ENCODE results near the gene CLDN14. TPM values are rescaled to one million over a fixed set of nuclear protein-coding genes. Genes with fewer than 3 reads are reported as not detected.

Gene CLDN14
- total RNA-seq, 2 experiments from 2014 or later: not detected

DNA sequence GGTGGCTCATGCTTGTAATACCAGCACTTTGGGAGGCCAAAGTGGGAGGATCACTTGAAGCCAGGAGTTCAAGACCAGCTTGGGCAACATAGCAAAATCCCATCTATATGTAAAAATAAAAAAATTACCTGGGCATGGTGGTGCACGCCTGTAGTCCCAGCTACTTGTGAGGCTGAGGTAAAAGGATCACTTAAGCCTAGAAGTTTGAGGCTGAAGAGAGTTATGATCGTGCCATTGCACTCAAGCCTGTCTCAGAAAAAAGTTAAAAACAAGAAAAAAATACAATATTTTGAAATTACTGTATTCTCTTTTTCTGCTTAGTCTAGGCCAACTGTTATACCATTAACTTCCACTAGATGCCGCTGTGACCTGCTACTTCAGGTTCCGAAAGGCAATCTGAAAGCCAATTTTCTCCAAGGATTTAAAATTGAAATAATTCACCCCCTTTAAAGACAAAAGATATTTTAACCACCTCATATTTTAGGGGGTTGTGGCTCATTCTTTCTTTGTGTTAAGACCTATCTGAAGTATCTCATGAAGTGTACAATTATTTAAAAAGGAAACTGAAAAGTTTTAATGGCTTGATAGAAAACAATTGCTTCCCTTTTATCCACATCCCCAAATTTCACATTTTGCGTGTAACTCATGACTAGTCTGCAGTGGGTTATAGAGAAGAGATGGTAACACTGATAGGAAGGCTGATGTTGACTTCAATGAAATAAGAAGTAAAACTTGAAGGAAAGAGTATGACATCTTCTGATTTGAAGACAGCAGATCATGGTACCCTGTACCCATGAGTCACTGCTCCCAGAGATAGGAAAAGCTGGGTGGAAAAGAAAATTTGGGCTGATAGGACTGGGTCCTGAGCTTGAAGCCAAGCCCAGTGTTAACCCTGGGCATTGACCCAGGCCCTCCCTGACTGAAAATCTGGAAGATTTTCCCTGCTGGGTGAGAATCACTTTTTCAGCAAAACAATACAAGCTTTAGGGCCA is 24.4 kb upstream of the CLDN14 start:
- CTCF ChIA-PET: interaction anchor here (0.6 to 1.2 kb wide), 3 partner anchors 49 to 308 kb away, joined by 3 to 4 read pairs (median 3); no protein-coding TSS in a partner anchor
- POLR2A ChIA-PET: no interaction called here

DNA sequence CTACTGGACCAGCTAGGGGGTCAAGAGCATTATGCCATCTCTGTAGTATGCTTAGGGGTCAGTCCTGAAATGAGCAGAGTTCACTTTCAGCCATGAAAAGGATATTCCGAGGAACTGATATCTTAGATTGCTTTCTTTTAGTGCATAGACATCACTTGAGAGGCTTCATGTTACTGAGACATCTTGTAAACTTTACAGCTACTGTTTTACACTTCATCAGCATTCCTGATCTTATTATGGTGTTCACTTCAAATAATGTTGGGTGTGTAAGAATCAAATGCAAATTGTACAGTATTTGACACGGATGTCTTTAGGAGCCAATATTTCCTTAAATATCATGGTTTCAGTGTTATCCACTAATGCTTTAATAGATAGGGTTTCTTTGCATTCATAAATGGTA is 22.4 kb upstream of the CLDN14 start:
- ChIA-PET CTCF (no interaction called here), POLR2A (no interaction called here)

DNA sequence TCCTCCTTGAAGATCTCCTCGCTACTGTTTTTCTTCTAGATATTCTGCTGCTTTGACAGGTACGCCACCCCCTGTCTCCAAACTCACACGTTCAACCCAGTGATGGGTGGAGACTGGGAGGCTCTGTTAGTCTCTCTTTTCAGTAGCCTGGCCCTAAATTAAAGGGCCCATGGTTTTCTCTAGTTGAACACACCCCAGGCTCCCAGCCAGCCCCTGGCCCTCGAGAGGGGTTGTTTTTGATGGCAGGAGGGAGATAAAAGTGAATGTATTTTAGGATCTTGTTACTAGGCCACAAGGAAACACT is 21.6 kb upstream of the CLDN14 start:
- ChIA-PET CTCF (no interaction called here), POLR2A (no interaction called here)

DNA sequence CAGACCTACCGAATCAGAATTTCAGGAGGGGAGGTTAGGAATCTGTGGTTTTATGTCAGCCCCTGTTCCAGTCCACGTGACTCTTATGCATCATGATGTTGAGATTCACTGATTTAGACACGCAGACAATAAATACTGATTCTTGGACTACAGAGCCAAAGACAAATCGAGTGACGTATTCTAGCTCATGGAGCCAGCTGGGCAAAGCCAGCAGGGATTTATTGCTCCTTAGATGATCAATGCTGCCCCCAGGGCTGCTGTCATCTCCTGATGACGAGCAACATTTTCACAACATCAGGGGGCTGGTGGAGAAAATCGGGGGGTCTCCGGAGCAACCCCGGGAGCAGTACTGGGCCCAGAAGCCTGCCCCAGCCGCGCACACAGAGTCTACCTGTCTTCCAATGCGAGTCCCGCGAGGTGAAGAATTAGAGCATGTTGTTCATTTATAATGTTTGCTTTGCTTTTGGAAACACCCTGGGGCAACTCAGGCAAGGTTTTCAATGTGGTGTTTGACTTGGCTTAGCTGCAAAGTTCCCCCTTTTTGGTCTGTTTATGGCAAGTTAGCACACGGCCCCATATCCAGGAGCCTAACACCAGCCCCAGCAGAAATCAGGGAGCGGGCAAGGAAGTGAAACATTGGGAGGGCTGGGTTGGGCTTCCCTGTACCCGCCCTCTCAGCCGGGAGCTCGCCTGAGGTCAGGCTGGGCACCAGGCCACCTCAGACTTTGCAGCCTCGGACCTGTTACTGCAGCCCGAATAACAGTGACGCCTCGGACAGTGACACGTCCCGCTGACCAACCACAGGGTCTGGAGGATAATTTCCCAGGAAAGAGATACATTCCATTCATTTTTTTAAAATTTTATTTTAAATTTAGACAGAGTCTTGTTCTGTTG is 19.9 kb upstream of the CLDN14 start:
- ChIA-PET CTCF (no interaction called here), POLR2A (no interaction called here)

DNA sequence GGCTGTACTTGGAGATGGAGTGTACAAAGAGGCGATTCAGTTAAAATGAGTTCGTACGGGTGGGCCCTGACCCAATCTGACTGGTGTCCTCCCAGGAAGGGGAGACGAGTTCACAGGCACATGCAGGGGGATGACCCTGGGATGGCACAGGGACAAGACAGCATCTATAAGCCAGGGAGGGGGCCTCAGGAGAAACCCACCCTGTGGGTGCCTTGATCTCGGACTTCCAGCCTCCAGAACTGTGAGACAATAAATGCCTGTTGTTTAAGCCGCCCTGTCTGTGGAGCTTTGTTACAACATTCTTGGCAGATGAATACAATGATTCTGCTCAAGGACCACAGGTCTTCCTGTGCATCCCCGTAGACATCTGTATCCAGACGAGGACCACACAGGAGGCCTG is 14.6 kb upstream of the CLDN14 start:
- ChIA-PET CTCF (no interaction called here), POLR2A (no interaction called here)

DNA sequence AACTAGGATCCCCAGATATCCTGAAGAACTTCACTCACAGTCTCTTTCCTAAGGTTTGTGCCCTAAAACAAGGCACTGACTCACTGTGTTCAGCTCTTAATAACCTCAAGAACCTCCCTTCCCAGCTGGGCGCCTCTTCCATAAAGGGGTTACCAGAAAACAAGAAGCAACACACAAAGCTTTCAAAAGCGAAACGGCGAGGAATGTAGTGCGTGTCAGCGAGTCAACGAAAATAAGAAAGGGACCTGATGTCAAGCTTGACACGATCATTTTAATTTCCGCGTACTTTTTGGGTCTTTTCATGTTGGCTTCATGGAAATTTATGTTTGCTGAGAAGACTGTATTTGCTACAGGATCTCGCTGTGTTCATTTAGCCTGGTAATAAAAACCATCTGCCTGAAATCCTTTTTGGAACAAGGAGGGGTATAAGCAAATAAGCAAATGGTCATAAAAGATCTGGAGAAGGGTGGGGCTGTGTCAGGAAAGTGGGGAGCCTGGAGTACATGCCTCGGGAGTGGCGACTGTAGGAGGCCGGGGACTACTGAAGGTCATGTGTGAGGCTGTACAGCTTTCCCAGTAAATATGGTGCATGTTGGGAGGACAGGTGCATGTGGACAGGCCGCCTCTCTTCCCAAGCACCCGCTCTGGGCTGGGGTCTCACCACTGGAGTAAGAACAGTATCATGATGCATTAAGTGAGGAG is 11.4 kb upstream of the CLDN14 start:
- POLR2A ChIA-PET: no interaction called here
- CTCF ChIA-PET: no interaction called here

DNA sequence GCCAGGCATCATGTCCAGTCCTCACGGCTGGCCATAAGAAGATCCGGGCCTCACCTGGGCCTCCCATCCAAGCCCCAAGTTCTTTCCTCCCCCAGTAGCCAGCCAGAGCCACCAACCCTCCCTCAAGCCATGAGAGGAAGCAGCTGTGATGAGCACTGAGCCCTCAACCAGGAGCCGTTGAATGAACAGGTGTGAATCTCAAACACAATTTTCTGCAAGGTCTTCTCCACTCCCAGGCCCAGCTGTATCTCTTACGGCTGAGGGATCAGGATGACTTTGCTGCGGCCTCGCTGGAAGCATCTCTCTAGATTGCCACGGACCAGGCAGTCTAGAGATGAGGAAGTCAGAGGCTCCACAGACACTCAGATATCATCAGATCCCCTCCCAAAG is 9.8 kb upstream of the CLDN14 start:
- ChIA-PET CTCF (no interaction called here), POLR2A (no interaction called here)

DNA sequence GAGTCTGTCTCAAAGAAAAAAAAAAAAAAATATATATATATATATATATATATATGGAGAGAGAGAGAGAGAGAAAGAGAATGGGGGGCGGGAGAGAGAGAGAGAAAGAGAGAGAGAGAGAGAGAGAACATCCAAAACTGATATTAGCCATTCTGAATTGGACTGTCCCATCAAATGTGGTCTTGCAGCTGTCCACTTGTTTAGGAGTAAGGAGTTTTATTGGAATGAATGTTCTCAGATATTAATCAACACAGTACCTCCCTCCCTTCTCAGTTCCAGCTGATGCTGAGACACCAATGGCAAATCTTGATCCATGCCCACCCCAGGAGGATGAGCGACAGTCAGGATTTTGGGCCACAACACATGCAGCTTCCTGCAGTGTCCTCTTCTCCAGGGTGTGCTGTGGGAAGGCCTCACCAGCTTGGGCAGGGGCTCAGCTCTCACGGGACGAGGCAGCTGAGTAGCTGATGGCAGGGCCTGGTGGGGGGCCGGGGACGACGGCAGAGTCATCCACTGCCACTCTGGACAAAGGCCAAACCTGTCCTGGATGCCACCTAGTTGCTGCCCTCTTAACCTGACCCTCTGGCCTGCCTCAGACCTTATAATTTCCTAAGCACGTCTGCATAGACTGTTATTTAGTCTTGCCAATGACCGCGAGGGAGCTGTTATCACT is 9.3 kb upstream of the CLDN14 start:
- CTCF ChIA-PET: no interaction called here
- POLR2A ChIA-PET: no interaction called here

DNA sequence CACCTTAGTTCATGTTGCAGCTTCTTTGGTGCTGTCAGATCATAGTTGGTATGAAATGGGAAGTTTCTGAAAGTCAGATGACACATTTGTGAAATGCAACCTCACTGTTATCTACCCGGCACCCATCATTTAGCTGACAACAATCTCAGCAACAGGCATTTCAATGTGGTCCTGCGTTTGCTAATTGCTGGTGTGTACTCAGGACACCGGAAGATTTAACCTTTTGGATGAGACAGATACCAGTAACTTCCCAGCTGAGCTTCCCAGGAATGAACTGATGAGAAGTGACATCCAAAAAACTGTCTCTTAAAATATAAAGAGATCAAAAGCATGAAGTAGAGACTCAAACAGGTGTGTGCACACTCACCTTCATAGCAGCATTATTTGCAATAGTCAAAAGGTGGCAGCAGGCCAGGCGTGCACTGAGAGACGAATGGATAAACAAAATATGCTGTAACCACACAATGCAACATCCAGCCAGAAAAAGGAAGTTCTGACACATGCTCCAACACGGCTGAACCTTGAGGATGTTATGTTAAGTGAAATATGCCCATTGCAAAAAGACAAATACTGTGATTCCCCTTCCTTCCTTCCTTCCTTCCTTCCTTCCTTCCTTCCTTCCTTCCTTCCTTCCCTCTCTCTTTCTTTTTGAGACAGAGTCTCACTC is 7.9 kb upstream of the CLDN14 start:
- POLR2A ChIA-PET: no interaction called here
- CTCF ChIA-PET: no interaction called here

DNA sequence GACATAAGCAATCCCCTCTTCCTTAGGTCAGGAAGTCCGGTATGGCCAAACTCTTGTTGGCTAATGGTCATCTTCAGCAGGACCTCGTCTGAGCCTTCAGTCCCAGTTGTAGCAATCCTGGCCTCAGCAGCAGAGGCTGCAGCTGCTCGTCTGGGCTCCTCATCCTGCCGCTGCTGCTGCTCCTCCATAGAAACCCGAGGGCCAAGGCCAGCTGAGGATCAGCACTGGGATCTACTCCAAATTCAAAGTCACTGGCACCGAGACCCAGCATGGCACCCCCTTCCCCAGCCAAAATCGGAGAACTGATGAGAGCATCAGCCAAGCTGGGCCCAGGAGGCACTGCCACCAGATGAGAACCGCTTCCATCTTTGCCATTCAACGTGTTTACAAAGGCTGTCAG is 6.3 kb upstream of the CLDN14 start:
- ChIA-PET CTCF (no interaction called here), POLR2A (no interaction called here)

DNA sequence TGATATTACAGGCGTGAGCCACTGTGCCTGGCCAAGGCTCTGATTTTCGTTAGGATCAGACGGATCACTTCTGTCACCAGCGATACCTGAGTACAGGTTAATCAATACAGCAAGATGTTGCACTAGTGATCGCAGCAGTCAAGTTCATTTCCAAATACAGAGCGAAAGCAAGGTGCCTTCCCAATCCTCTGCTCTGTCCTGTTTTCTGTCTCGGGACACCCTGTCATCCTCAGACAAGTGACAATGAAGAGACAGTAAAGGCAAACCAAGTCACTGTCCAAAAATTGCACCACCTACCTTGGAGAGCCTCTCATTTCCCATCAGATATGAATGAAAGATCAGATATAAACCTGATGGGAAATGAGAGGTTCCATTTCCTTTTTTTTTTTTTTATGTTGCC is 5.6 kb upstream of the CLDN14 start:
- CTCF ChIA-PET: no interaction called here
- POLR2A ChIA-PET: no interaction called here

DNA sequence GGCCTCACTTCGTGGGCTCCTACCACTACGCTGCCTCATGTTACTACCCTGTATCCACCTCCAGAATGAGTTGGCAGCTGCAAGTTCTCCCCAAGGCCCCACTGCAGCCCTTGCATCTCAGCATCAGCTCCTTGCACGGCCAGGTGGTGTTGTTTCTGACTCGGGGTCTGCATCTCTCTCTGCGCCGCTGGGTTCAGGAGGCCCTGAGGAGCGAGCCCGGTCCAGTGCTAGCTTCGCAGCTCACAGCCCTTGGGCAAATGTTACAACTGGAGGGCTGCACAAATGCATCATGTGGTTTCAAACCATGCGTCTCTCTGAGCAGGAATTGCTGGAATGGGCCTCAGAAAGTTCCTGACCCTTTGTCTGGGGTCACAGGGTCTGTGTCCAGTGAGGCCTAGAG is 3.2 kb upstream of the CLDN14 start:
- ChIA-PET CTCF (no interaction called here), POLR2A (no interaction called here)

DNA sequence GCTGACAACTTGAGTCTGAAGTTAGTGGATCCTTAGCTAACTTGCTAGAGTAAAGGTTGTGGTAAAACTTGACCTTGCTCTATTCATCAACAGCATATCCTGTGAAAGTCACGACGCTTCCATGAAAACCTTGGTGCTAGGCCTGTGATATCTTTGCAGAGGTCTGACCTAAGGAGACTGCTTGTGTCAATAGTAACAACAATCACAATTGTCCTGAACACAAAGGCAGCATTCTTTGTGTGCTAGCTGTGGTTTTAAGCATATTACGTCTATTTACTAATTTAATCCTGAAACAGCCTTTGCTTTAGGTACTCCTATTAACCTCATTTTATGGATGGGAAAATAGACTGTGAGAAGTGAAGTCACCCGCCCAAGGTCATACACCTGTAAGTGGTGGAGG is 2.8 kb upstream of the CLDN14 start:
- ChIA-PET CTCF (no interaction called here), POLR2A (no interaction called here)

DNA sequence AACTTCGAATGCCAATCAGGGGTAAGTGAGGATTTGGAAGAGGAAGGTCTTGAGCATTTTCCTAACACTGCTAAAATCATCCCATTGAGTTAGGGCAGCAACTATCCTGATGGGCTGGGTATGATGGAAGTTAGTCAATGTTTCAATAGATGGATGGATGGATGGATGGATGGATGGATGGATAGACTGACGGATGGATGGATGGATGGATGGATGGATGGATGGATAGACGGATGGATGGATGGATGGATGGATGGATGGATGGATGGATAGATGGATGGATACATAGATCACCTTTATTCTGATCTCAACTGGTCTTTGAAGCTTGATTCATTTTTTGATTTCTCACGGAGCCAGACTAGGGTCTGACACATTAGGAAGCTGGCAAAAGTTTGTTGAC is 2.3 kb upstream of the CLDN14 start:
- ChIA-PET CTCF (no interaction called here), POLR2A (no interaction called here)

DNA sequence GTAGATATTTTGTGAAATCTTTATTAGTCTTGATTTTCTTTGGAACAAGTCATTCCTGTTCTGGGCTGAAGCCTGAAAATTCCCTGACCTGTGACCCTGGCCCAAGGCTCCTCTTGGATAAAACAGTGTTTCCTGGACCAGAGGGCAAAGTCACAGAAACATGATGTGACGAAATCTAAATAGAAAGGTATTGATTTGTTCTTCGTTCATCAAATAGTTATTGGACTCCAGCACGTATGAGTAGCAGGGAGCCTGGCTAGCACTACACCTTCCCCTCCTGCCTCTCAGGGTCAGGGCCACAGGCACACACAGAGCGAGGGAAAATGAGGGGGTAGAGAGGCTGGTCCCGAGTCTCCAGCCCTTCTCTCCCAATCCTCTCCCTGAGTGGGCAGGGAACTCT is 1.7 kb upstream of the CLDN14 start:
- POLR2A ChIA-PET: no interaction called here

DNA sequence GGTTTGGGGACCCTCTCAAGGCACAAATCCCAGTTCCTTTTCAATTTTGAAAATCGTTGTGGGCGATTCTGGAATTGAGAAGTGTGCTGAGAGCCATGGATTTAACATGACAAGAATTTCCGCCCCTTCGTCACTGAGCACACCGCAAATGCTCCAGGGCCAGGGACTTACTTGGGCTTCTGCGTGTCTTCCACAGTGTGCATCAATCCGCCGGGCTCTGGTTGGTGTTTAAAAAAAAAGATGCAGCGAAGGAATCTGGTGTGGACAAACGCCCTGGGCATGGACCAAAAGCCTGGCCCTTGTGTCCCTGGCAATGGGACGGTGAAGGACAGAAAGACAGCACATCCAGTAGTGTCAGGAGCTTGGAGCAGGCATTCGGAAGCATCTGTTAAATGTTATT is 696 bp upstream of the CLDN14 start:
- ChIA-PET CTCF (no interaction called here), POLR2A (no interaction called here)

More for the DNA sequence above, 1.7 kb upstream of the CLDN14 start:
- CTCF ChIA-PET: no interaction called here

DNA sequence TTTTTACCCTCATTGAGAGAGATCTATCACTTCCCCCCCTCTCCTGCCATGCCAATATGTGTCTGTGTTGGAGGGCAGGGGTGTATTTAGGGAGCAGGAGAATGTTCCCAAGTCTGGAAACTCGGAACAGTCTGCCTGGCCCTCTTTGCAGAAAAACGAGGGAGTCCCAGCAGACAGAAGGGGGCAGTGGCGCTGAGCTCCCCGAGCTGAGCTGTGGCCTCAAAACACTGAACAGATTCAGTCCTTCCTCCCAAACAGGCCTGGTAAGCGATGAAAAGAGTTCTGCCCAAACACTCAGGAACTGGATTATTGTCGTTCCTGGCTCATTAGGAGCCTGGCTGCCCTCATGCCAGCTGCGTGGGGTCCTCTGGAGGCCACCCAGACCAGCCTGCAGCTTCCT is 981 bp downstream of the CLDN14 start:
- CTCF ChIA-PET: no interaction called here
- POLR2A ChIA-PET: no interaction called here

DNA sequence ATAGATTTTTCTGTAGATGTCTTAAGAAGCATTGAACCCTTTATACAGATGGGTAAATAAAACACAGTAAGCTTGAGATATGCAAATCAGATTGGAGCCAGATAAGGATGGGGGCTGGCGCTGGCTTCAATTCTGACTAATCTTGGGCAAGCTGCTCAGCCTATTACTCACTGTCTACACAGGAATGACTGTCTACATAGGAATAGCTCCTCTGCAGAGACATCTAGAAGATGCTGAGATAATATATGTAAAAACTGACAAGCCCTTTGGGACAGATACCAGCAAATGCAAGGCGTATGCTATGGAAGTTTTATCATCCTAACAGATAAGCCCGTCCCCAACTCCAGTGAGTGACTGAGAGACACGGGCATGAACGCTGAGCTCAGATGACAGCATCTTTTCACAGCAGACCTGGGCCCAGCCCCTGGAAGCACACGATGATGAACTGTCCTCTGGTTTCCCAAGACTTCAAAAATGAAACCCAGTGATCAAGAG is 1.7 kb downstream of the CLDN14 start:
- CTCF ChIA-PET: no interaction called here

DNA sequence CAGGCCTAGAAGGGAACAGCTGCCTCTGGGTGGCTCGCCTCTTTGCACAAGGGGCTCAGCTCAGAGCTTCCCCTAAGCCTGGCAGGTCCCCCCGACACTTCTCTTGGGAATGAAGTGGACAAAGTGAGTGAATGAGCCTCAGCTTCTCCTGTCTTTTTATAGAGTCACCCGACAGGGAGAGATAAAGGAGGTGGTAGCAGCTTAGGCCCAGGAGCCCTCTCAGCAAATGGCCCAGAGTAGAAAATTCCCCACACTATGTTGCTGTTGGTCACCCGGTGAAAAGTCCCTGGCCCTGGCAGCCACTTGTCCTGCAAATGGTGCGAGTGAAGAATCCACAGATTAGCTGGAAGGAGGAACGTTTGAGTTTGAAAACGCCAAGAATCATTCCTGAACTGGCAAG is 2.4 kb downstream of the CLDN14 start:
- CTCF ChIA-PET: no interaction called here
- POLR2A ChIA-PET: no interaction called here

More for the DNA sequence above, 1.7 kb downstream of the CLDN14 start:
- POLR2A ChIA-PET: no interaction called here

DNA sequence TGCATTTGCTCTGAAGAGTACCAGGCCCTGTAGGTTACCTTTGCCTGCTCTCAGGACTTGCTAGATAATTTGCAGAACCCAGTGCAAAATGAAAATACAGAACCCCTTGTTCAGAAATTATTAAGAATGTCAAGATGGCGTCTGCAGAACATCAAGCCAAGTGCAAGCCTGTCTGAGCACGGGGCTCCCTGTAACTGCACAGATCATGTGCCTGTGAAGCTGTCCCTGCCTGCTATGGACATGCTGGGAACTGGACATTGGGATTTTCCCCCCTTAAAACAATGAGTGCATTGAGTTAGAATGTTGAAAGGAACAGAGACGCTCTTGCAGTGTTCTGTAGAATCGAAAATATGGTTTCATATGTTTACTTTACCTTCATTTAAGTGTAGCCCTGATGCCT is 2.9 kb downstream of the CLDN14 start:
- POLR2A ChIA-PET: no interaction called here
- CTCF ChIA-PET: no interaction called here

Data from activated CD8-positive, alpha-beta memory T cell treated with anti-CD3 and anti-CD28 coated beads for 36 hours (primary cell).